Activated CD4-positive, alpha-beta T cell treated with anti-CD3 and anti-CD28 coated beads for 24 hours (primary cell): ENCODE measurements around the gene MTMR12.
"Not testable (repeated sequence)": the region's sequence is repeated elsewhere in the genome, so short reads cannot be mapped to it uniquely, and the experiment has no call there.

Experiments
- DNase-seq, 2 donors: peaks; one replicate each; pipeline ENCODE4 v3.0.0-alpha.2; 2020; ENCODE audit warnings: low read depth in 2 of 2

MTMR12 gene

DNA sequence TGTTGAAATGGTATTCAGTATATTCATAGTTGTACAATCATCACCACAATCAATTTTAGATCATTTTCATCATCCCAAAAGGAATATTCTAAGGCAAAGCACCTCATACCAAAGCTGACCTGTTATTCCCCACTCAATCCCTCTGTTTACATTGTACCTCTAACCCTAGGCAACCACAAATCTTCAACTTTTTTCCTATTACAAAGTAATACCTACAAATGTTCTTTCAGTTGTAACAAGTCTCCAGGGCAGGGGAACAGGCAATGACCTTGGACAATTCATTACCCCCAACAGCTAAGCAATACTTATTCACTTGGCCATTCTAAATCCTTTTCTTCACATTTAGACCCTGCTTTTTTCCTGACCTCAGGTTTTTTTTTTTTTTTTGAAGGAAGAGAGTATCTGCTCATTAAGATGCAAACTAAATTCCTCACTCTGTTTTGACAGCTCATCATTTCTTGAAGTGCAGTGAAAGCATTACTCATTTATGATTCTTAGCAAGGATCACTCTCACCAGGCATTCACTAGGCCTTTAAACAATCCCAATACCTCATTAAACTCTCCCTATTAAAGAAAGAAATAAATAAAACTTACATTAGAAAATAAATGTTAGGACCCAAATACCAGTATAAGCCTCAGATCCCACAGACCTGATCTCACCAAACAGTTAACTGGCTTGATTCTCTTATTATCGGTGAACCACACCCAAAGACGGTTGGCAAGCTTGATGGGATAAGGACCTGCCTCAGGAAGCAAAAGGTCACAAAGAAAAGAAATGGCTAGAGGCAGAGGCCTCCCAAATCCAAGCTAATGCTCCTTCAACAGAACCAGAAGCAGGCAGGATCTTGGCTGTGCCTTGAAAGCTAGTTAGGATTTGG lies 15.3 kb downstream of the MTMR12 start:
- DNase-seq = no peak

DNA sequence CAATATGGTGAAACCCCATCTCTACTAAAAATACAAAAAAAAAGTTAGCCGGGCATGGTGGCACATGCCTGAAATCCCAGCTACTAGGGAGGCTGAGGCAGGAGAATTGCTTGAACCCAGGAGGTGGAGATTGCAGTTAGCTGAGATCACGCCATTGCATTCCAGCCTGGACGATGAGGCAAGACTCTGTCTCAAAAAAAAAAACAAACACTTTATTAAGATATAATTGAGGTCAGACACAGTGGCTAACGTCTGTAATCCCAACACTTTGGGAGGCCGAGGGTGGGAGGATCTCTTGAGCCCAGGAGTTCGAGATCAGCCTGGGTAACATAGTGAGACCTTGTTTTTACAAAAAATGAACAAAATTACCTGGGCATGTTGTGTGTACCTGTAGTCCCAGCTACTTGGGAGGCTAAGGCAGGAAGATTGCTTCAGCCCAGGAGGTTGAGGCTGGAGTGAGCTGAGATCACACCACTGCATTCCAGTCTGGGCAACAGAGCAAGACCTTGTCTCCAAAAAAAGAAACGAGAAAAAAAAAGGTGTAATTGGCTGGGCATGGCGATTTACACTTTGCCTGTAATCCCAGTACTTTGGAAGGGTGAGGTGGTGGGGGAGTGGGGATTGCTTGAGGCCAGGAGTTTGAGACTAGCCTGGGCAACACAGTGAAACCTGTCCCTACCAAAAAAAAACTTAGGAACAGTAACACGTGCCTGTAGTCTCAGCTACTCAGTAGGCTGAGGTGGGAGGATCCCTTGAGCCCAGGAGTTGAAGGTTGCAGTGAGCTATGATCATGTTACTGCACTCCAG lies 16.6 kb downstream of the MTMR12 start:
- DNase-seq = not testable (repeated sequence)

- no peak for DNase-seq
These were observed 21.1 kb downstream of the MTMR12 start for GRCh38 chr5:32291591-32291990.

- no peak for DNase-seq
These were observed 21.8 kb downstream of the MTMR12 start for GRCh38 chr5:32290922-32291321.

GRCh38 chr5:32290501-32290900 lies 22.2 kb downstream of the MTMR12 start:
- DNase-seq = not testable (repeated sequence)

DNA sequence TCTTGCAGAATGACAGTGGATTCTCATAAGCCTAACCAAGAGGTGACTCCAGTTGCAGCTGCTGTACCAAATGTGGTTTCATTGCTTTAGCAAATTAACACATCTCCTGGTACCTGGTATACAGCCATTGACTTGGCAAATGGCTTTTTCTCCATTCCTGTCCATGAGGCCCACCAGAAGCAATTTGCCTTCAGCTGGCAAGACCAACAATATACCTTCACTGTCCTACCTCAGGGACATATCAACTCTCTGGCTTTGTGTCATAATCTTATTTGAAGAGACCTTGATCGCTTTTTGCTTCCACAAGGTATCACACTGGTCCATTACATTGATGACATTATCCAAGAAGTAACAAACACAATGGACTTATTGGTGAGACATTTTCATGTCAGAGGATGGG lies 22.8 kb downstream of the MTMR12 start:
- DNase-seq = not testable (repeated sequence)

DNA sequence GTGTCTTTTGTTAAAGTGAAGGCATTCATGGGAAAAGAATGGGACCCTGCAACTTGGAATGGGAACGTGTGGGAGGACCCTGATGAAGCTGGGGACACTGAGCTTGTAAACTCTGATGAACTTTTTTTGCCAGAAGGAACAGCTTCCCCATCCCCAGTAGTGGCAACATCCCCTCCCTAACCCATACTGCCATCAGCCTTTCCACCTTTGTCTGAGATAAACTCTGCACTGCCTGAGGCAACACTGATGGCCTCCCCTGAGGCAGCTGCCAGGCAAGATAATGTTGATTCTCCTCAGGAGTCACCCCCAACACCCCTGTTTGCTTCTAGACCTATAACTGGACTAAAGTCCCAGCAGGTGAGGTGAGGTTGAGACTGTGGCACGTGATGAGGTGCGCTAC lies 24.6 kb downstream of the MTMR12 start:
- not testable (repeated sequence) for DNase-seq

GRCh38 chr5:32287525-32287924 lies 25.2 kb downstream of the MTMR12 start:
- DNase-seq = not testable (repeated sequence)

DNA sequence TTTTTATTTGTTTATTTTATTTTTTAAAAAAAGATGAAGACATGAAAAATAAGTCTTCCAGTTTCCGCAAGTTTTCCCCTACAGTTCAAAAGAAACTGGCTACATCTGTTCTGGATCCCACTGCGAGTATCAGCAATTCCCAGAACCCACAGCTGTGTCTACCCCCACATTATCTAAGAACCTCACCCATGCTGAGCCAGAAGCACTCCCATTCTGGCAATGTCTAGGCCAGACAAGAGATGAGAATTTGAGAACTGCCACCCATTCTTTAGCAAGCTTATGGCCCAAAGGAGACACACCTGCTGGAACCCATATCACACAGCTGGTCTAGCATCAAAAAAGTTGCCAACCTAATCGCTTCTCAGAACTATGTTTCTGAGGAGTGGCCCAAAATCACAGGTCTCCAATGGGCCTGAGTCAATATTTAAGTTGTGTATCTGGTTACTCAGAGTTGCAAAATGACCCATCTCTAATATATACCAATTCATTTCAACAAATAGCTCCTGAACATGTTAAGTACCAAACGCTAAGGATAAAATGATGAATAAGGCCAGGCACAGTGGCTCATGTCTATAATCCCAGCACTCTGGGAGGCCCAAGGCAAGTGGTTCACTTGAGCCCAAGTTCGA lies 27.1 kb downstream of the MTMR12 start:
- DNase-seq = no peak

DNA sequence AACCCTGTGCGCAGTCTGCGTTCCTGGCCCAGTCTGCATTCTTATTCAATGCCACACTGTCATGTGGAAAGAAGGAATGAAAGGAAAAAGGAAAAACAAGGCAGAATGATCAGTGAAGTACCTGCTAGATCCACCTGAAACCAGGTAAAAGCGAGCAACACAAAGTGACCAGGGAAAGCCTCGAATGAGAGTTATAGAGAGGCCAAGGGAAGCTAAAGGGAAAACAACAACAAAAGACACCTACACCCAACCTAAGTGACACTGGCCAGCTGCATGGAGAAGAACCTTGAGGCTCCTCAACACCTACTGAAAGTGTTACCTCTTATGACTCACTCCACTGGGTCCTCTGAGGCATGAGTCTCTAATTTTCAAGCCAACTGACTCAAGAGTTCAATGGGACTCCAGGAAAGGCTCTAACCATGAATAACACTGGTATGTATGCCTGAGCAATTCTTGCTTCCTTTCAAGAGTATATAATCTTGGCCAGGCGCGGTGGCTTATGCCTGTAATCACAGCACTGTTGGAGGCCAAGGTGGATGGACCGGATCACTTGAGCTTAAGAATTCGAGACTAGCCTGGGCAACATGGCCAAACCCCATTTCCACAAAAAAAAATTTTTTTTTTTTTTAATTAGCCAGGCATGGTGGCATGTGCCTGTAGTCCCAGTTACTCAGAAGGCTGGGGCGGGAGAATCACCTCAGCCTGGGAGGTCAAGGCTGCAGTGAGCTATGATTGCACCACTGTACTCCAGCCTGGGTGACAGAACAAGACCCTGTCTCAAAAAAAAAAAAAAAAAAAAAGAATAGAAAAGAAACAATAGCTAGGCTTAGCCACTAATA lies 29.0 kb downstream of the MTMR12 start:
- DNase-seq = no peak

- no peak for DNase-seq
These were observed 29.7 kb downstream of the MTMR12 start for GRCh38 chr5:32283061-32283460.

DNA sequence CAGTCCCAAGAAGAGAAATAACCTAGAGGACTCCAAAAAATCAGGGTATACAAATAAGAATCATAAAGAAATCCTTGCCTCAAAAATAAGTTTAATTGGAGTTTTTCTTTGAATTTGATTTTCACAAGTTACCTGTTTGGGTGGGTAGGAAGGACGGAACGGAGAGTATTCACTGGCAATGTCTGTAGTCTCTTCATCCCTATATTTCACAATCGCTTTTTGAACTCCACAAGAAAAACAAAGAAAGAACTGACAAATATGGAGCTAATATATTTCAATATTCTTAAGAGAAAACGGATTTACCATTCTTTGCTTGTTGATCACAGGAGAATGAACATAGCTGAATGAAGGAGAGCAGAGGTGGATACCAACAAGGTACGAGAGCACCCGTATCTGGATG lies 30.1 kb downstream of the MTMR12 start:
- no peak for DNase-seq

- not testable (repeated sequence) for DNase-seq
These were observed 31.2 kb downstream of the MTMR12 start for GRCh38 chr5:32281378-32282133.

DNA sequence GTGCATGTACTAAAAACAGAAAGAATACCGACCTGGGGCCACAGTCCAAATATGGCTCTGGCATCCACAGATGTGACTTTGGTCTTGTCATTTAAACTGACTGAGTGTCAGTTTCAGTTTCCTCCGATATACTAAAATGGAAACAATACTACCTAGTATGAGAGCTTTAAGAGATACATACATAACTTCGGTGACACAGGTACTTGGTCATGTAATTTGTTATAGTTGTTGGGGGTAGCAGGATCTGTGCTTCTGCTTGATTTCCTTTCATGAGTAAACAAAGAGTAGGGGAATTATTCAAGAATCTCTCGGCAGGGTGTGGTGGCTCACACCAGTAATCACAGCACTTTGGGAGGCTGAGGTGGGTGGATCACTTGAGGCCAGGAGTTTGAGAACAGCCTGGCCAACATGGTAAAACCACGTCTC lies 32.1 kb downstream of the MTMR12 start:
- DNase-seq = no peak

DNA sequence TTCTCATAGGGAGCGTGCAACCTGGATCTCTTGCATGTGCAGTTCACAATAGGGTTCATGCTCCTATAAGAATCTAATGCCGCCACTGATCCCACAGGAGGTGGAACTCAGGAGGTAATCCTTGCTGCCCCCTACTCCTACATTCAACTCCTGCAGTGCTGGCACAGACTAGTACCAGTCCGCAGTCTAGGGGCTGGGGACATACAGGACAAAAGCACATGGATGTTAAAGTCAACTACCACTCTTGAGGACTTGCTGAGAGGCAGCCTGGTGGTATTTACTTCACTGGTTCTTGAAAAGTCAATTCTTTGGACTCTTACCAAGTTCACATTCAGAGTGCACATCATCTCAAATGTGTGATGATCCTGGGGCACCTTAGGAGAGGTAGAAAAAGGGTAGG lies 33.0 kb downstream of the MTMR12 start:
- no peak for DNase-seq

DNA sequence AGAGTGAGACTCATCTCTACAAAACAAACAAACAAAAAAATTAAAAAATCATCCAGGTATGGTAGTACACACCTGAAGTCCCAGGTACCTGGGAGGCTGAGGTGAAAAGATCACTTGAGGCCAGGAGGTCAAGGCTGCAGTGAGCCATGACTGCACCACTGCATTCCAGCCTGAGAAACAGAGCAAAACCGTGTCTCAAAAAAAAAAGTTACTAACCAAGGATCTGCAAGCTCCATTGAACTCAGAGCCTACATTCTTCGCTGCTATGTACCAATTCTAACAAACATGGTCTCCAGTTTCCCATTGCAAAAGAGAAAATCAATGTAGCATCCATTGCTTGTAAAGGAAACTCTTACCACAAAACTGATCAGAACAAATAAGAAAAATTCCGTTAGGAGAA lies 33.5 kb downstream of the MTMR12 start:
- no peak for DNase-seq

- DNase-seq = no peak
These were observed 34.3 kb downstream of the MTMR12 start for GRCh38 chr5:32278406-32278805.

- no peak for DNase-seq
These were observed 34.9 kb downstream of the MTMR12 start for GRCh38 chr5:32277798-32278197.

DNA sequence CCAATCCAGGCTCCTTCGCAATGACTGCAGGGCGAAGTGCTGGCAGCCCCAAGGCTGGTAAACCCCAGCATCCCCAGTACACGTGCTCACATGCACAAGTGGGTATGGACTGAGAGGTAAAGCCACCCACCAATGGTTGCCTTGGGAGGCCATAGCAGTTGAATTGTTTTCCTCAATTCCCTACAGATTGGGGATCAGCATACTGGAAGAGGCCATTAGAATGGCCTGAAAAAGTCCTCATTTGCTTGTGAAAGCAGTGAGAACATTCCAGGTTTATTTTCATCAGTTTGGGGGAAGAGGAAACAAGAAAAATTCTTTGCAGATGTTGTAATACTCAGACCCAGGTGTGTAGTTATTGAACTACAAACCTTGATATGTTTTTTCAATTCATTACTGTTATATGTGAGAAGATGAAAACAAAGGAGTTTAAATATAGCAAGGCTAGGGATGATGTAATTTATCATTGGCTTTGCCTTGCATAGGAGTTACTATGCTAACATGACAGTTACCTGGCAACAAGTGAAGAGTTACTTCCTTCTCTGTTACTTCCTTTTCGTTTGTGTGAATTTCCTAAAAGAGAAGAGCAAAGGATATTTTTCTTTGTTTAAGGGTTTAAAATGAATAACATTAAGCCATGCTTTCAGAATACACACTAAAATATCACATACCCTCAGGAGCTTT lies 36.4 kb downstream of the MTMR12 start:
- DNase-seq = no peak

DNA sequence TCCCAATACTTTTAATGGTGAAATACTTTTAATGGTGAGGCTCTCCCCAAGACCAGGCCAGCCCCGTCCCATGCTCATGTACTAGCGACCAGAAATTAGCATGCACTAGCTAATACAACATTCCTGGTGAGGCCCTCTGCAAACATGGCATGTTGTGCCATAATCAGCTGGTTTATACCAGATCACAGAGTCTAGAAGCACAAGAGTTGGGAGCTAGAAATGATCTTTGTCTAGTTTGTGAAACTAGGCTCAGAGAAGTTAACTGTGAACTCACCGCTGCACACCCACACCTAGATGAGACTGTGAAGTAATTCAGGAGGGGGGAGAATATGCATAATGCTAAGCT lies 37.4 kb downstream of the MTMR12 start:
- DNase-seq = no peak
